ENCODE measurements around the gene EXOC2.

The EXOC2 gene

DNA sequence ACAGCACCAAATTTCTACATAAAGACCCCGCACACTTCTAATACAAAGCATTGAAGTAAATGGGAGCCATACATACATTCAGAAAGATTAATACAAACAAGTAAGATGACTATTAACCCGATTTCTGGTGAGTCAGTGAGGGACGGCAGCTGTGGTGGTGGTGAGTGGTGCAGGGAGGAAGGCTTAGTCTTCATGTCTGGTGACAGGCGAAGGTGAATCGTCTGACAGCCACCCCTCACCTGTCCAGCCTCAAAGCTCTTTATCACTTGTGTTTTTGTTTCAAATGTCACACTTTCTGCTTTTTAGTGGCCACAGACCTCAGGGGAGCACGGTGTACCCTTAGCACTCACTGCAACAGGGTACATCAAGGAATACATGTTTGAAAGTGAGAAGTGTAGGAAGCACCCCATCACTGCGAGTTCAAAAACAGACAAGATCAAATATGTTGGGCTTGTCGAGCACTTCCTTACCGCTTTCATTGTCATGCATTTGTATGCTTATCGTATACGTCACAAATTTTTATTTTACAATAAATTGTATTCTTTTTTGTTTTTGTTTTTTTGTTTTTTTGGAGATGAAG lies 237.8 kb downstream of the EXOC2 start:
- no peak for DNase-seq

DNA sequence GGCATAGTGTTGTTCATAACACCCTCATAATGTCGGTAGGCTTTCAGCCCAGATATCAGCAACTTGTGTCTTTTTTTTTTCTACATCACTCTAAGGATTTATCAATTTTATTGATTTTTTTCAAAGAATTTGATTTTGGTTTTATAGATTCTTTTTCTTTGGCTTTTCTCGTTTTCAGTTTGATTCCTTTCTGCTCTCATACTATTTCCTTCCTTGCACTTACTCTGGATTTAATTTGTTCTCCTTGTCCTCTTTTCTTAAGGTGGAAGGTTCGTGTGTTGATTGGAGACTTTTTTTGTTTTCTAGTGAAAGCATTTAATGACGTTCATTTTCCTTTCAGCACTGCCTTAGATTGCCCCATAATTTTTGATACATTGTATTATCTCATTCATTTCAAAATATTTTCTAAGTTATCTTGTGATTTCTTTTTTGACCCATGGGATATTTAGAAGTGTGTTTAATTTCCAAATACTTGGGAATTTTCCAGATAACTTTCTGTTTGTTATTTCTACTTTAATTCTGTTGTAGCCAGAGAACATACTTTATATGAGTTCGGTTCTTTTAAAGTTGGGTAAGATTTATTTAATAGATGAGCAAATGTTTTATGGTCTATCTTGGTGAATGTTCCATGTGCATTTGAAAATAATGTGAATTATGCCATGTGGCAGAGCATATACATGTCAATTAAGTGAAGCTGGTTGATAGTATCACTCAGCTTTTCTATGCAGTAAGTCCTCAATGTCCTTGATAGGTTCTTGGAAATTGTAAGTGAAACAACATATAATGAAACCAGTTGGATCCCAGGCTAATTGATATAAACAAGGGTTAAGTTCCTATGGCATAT lies 238.6 kb downstream of the EXOC2 start:
- no peak for DNase-seq

DNA sequence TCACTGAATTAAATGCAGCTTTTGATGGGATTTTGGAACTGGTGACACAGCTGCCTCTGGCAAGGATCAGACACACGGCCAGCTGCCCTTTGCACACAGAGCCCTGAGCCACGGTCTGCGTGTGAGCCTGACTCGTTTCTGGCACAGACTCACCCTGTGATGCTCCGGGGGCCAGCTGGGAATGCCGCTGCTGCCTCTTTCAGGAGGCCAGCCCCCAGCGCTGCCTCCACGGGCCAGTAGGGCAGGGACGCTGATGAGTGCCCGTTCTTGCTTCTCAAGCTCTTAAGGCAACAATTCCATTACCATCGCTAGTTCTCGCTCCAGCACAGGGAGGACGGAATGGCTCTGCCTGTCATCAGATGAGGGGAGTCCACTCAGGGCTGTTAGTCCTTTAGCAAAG lies 239.8 kb downstream of the EXOC2 start:
- no peak for DNase-seq

DNA sequence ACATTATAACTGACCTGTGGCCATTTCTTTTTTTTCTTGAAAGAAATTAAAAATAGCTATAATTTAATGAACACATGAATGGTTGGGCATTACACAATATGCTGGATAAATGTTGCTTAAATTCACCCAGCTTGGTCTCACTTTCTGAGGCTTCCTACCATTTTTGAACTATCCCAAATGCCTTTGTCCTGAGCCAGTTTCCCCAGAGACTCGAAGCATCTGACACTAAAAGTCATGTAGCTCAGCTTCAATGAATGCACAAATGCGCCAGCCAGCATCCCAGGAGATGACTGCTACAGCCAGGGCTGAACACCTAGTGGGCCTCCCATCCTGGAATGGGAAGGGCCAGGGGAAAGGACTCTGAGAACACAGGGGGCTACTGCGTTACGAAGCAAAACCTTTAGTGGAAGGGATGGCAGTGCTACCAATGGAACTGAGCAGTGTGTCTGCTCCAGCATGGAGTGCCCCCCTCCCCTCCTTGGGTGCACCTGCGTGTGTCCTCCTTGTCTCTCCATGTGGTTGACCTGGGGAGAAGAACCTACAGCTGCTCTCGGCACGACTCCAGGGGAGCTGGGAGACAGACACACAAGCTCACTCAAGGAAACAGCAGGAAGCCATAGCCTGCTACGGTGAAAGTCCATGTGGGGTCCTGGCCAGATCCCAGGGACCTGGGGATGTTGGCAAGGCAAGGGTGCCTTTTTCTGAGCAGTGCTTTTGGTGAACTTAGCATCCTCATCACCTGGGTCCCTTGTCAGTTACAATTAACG lies 240.5 kb downstream of the EXOC2 start:
- DNase-seq: no peak

DNA sequence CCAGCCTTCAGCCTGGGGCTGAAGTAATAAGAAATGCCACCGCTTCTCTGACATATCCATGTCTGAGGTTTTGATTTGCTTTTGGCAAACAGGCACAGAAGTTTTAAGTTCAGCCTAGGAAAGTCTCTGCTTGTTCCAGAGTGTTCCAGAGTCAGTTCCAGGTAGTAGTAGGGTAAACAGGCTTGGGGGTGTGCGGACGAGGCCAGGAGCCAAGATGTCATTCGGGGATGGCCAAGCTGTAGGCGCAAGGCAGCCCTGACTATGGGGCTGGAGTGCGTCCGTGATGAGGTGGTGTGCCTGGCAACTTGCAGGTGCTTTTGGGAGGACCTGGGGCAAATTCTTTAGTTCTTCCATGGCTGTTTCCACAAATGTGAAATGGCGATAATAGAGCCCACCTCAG lies 241.1 kb downstream of the EXOC2 start:
- no peak for DNase-seq

DNA sequence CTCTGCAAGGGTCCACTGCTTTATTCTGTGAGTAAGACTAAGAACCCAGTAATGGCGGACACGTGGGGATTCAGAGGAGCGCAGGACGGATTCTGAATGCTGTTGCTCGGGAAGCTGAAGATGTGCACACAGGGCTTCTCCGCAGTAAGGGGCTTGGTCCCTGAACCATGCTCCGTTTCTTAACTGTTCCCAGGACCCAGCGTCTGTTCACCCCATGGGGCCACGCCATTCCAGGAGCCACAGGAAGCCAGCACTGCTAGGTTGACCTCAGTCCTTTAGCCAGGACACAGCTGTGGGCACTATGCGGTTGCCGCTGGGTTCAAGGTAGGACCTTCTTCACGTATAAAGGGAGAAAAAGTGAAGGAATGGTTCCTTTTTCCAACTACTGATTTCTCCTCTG lies 241.6 kb downstream of the EXOC2 start:
- DNase-seq: no peak

DNA sequence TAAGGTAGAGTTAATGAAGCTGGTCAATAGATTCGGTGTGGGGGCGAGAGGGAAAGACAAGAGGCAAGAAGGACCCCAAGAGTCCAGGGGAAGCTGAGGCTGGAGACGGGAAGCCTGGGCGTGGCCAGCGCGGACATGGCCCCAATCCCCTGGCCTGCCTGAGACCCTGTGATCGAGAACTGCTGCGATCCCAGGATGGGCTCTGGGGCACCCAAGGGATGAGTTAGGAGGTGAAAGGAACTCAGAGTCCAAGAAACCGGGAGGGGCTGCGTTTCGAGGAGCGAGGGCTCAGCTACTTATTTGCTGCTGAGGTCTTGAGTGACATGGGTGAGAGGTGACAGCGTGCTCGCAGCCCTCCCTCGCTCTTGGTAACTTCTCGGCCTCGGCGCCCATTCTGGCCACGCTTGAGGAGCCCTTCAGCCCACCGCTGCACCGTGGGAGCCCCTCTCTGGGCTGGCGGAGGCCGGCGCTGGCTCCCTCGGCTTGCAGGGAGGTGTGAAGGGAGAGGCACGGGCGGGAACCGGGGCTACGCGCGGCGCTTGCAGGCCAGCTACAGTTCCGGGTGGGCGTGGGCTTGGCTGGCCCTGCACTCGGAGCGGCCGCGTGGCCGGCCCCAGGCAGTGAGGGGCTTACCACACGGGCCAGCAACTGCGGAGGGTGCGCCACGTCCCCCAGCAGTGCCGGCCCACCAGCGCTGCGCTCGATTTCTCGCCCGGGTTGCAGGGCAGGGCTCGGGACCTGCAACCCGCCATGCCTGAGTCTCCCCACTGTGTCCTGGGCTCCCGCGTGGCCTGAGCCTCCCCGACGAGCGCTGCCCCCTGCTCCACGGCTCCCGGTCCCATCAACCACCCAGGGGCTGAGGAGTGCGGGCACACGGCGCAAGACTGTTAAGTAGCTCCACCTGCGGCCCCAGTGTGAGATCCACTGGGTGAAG lies 243.2 kb downstream of the EXOC2 start:
- DNase-seq: no peak

DNA sequence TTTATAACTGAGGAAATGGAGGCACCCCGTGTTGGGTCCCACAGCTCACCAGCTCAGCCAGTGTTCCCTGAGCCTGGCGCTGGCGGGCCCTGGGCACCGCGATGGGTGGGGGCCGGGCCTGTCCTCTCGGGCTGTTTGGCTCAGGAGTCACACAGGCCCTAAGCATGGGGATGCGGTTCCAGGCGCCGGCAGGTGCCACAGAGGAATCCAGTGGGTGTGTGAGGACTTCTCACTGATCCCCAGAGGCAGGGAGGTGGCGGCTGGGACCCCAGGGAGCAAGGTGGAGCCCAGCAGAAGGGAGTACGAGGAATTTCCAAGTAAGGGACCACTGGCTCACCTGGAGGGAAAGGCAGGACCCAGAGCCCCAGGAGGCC lies 243.9 kb downstream of the EXOC2 start:
- DNase-seq: no peak

DNA sequence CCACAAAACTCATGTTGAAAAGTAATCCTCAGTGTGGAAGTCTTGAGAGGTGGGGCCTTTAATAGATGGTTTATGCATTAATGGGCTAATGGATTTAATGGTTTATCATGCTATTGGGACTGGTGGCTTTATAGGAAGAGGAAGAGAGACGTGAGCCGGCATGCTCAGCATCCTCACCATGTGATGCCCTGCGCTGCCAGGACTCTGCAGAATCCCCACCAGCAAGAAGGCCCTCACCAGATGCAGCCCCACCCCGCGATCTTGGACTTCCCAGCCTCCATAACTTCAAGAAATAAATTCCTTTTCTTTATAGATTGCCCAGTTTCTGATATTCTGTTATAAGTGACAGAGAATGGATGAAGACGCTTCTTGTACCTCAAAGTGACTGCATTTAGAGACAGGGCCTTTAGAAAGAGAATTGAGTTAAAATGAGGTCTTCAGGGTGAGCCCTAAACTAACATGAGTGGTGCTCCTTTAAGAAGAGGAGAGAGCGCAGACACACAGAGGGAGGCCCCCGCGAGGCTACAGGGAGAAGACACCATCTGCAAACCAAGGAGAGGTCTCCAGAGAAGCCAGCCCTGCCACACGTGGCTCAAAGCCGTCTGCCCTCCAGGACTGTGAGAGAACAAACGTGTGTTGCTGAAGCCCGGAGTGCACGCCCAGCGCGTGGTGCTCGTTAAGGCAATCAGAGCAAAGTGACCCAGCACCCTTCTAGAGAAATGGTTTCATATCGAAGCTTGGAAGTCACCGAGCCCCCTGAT lies 244.5 kb downstream of the EXOC2 start:
- no peak for DNase-seq

DNA sequence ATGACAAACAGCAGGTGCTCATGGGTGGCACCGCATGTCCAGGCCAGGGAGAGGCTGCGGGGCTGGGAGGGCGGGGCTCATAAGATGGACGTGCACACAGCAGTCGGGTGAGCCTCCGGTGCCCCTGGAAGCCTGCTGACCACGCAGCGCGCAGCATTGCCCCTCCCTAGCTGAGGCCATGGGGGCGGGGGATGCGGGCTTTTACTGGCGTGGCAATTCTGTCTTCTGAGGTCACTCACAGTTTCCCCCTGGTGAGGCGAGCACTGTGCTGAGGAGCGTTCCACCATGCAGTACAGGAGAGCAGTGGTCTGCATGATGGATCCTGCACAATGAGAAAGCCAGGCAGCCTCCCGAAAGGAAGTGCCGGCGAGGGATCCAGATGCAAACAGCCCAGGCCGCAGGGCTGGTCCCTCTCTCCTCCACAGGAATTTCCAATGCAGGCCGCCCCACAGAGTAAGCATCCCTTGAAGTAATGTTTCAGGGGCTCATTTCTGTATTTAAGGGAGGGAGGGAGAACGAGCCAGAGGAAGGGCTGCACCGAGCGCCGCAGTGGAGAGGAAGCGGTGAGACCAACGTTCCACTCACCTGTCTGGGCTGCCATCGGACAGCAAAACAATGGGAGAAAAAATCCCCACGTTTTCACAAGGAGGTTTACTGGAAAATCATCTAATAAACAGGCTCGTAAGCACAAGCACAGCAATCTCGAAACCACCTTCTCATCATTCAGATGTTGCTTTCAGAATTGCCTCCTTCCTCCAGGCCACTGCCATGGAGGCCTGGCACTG lies 245.4 kb downstream of the EXOC2 start:
- DNase-seq: no peak

DNA sequence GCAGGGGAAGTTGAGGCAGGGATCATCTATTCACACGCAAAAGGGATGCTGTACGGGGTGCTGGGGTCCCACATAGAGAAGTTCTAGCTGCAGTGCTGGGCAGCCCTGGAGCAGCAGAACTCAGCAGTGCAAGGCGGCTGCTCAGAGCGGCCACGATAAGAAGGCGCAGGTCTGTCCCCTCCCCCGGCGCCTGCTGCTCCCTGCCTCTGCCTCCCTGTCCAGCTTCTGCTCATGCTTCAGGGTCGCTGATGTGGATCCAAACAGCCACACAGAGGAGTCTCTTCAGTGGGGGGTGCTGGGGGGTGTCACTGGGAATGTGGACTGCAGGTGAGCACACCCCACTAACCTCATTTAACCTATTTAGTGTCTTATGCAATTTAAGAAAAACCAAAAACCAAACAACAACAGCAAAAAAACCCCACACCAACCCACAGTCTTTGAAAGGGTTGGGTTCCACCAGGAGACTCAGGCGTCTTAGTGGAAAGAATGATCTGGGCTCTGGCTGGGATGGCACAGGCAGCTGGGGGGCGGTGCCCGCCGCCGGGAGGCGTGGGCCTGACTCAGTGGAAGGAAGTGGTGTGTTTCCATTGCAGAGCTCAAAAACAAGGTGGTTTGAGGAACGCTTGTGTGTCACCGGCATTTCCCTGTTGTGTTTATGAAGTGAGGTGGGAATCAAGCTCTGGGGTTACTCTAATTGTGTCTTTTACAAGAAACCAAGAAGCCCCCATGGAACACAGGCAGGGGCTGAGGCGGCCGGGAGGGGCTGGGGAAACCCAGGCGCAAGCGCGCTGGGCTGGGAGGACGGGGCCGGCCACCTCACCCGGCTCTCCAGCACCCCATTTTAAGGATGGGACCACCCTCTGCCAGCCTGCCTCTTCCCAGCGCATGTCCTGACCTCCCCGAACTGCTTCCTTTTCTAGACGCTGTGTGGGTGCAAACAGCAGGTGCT lies 246.2 kb downstream of the EXOC2 start:
- no peak for DNase-seq

DNA sequence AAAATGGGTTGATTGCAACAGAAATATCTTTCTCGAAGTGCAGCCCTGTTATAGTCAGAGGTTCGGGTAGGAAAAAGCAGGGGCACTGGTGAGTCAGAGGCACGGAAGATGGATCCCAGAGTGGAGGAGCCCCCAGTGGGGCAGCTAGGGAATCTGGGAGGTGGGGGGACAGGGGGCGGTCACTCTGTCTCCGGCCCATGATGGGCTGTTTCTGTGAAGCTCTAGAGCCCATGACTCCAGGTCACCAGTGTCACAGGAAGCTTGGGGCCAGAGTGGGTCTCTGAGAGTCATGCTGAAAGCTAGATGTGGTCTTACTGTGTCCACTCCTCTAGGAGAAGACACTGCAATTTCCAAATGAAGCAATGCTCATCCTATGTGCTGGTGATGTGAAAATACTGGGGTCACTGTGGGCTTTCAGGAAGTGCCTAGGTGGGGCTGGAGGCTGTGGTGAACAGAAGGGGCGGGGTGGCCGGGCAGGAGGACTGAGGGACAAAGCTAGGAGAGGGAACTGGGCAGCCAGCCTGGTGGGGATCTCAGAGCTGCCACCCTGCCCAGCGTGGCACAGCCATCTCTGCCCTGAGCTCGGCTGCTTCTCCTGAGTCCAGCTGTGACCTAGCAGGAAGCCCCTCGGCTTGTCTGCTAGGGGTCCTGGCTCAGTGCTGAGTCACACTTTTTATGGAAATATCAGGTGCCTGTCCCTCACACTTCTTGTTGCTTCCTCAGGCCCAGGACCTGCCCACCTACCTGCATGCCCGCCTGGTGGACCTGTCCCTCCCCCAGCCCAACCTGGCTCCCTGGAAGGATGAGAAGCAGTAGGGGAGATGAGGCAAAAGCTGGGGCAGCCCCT lies 247.1 kb downstream of the EXOC2 start:
- no peak for DNase-seq

DNA sequence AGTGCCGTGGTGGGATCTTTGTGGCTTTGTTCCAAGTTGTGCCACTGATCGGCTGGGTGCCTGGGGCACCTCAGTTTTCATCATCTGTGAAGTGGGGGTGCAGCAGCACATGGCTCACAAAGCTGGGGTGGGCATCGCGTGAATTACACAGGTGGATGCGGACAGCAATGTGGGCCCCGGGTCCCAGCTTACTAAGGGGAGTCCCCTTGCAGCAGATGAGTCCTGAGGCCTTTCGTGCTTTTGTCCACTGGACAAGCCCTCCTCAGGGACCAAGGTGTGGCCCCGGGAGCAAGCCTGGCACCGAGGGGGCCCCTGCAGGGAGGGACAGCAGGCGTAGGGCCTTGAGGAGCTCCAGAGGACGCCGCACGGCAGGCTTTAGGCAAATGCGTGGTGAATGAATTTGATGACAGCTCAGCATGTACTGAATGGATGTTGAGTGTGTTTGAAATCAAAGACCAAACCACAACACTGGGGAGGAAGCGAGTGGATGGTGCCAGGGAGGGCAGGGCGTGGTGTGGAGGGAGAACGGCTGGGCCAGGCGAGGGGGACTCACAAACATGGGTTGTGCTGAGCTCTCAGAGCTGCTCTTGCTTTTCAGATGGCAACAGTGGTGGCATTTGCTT lies 248.2 kb downstream of the EXOC2 start:
- no peak for DNase-seq

DNA sequence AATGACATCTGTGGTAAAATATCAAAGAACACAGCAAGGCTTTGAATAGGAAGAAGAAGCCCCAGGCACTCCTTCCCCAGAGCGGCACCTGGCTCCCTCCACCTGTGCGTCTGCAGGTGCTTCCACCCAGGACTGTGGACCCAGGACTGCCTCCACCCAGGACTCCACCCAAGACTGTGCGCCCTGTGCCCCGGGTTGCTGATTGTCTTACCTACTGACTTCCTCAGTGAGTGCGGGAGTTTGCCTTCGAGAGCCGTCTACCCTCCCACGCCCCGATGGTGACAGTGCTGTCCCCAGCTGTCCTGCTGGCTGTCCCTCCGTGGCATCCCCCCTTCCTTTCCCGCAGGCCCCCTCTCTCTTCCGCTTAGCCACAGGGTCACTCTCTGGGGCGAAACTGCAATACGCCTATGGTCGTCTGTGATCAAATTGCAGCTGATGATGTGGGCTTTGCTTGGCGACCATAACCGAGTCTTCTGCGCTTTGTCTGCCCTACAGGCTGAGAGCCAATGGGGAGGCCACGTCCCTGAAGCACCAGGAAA lies 249.2 kb downstream of the EXOC2 start:
- no peak for DNase-seq

DNA sequence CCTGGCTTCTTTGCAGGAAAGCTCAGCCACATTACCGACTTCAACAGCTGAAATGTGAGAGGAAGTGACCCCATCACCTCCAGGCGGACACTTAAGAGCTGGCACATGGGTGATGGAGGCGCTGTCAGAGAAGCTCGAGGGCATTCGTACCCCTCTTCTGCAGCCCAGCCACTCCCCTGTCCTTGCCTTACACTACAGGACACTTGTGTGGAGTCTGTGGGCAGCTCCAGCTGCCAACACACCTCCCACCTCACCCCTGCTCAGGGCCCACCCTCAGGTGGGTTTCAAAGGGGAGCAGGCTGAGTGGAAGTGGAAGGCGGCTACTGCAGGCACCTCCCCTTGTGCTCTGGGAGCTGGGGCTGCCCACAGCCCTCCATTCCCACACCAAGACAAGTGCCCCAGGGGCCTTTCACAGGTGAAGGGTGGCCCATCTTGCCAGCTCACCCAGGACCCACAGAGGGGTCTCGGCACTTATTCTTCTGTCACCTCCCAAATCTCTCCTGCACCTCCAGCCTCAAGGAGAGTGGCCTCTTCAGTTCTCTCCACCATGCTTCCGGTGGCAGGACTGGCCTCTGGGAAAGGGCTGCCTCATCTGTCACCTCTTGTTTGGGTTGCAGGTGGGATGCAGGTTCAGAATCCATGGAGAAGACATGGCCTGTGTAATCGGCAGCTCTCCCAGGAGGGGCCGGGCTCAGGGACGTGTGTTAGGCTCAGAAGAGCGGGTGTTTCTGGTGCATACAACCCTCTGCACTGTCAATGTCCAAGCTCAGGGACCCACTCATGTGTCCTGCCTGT lies 251.6 kb downstream of the EXOC2 start:
- DNase-seq: no peak

DNA sequence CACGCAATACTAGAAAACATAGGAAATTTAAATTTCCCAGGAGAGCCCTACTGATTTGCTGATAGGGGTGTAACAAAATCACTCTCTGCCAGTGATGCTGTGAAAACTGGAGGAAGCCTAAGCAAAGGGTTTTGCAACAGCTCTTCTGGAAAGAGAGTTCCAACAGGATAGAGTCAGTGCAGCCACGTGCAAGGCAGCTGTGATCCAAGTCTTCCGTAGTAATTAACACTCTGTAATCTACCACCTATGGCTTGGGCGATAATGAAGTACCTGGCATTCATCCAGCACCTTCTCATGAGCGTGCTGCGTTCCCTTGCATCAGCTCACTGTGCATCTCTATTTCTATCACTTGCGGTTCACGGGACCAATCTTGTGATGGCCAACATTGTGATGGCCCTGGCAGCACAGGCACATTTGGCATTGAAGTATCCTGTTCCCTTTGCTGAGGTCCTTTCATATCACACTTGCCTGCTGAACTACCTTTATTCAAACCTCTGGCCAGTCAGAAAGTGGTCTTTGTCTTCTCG lies 253.2 kb downstream of the EXOC2 start:
- DNase-seq: no peak

DNA sequence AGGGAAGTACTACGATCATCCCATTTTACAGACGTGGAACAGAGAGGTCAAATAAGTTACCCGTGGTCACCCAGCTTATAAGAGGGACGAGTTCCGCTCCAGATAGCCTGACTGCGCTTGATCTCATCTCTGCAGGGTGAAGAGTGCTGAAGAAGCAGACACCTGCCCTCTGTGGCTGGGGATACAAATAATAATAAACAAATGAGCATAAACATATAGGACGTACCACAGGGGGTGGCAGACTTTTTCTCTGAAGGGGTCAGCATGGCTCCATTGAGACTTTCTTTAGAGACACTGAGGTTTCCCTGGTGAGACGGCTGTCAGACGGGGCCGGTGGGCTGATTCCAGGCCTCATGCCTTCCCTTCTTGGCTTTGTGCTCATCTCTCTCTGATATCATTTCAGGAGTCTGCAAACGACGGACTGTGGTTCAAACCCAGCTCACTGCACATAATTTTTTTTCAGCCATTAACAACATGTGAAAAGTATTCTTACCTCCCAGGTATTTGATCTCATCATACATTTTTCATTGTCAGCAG lies 254.2 kb downstream of the EXOC2 start:
- no peak for DNase-seq
